PC-3 (cell line): ENCODE measurements around the gene SARM1. TPM values are rescaled to one million over a fixed set of nuclear protein-coding genes. Genes with fewer than 3 reads are reported as not detected.

ENCODE experiments used
- ATAC-seq: fragments of 200-7000 bp; cut with Tn5 transposase; 2 replicates; pipeline ENCODE4 v1.9.1; 2020; ENCODE audit warnings: mild to moderate bottlenecking, moderate library complexity
- BruUV-seq: library from RNA; stranded (reverse); fragments of 400-500 nt; replicated peaks from 2 replicates; lab custom pipeline; 2021; lab: Mats Ljungman, UMichigan
- CTCF ChIA-PET: fragments of 300-600 bp; sonication (Branson Sonifier 250); formaldehyde crosslinking; loops from one replicate; lab custom pipeline; 2022; ENCODE audit warnings: antibody characterized with exemption; lab: Charles Lee
- POLR2A ChIA-PET: fragments of 300-600 bp; sonication (Branson Sonifier 250); formaldehyde crosslinking; loops from one replicate; lab custom pipeline; 2022; ENCODE audit warnings: antibody characterized with exemption; ENCODE audit not compliant: unreplicated experiment; lab: Charles Lee
- DNase-seq: peaks from one replicate; pipeline ENCODE4 v3.0.0-alpha.2; 2015
- H2AFZ ChIP-seq: fragments of 300-600 bp; sonication (generic); 2 replicates; pipeline ENCODE4 v1.6.0; 2016; ENCODE audit warnings: antibody characterized with exemption, low read length
- H3F3A ChIP-seq: fragments of 300-600 bp; sonication (generic); one replicate; pipeline ENCODE4 v1.6.0; 2017; ENCODE audit warnings: antibody characterized with exemption, low read length, control low read depth, mild to moderate bottlenecking; ENCODE audit not compliant: unreplicated experiment
- H3K27ac ChIP-seq: fragments of 300-600 bp; sonication (generic); 2 replicates; pipeline ENCODE4 v1.5.1; 2016; ENCODE audit warnings: mild to moderate bottlenecking, low read length
- H3K27me3 ChIP-seq: fragments of 300-600 bp; sonication (generic); 2 replicates; pipeline ENCODE4 v1.6.1; 2016; ENCODE audit warnings: low read length, mixed read lengths
- H3K36me3 ChIP-seq: fragments of 300-600 bp; sonication (generic); 2 replicates; pipeline ENCODE4 v1.6.1; 2016; ENCODE audit warnings: low read depth, mixed run types, low read length, mixed read lengths
- H3K4me1 ChIP-seq: fragments of 300-600 bp; sonication (generic); 2 replicates; pipeline ENCODE4 v1.5.1; 2016; ENCODE audit warnings: low read length; ENCODE audit not compliant: insufficient read depth
- H3K4me2 ChIP-seq: fragments of 300-600 bp; sonication (generic); 2 replicates; pipeline ENCODE4 v1.6.0; 2016; ENCODE audit warnings: low read length
- H3K4me3 ChIP-seq: fragments of 300-600 bp; sonication (generic); 2 replicates; pipeline ENCODE4 v1.5.1; 2016; ENCODE audit warnings: mild to moderate bottlenecking, low read length, mixed read lengths
- H3K79me2 ChIP-seq: fragments of 300-600 bp; sonication (generic); 2 replicates; pipeline ENCODE4 v1.6.1; 2017; ENCODE audit warnings: low read length, mixed read lengths
- H3K9ac ChIP-seq: fragments of 300-600 bp; sonication (generic); 2 replicates; pipeline ENCODE4 v1.6.0; 2016; ENCODE audit warnings: mild to moderate bottlenecking, low read length
- H3K9me2 ChIP-seq: fragments of 300-600 bp; sonication (generic); replicated peaks from 2 replicates; pipeline ENCODE4 v1.6.1; 2016; ENCODE audit warnings: mixed run types, low read length, mixed read lengths
- H3K9me3 ChIP-seq: fragments of 300-600 bp; sonication (generic); 2 replicates; pipeline ENCODE4 v1.6.1; 2016; ENCODE audit warnings: low read length, mixed read lengths
- H4K20me1 ChIP-seq: fragments of 300-600 bp; sonication (generic); 2 replicates; pipeline ENCODE4 v1.6.1; 2016; ENCODE audit warnings: low read length, mixed read lengths
- CTCF ChIP-seq: fragments of 300-600 bp; sonication (generic); conservative IDR thresholded peaks from 2 replicates; pipeline ENCODE4 v1.5.1; 2017; ENCODE audit warnings: antibody characterized with exemption, low read depth, mild to moderate bottlenecking, low read length
- EZH2 ChIP-seq: fragments of 300-600 bp; sonication (generic); IDR thresholded peaks from one replicate; pipeline ENCODE4 v1.6.1; 2017; ENCODE audit warnings: antibody characterized with exemption, mild to moderate bottlenecking, low read length; ENCODE audit not compliant: unreplicated experiment
- EZH2phosphoT487 ChIP-seq: fragments of 300-600 bp; sonication (generic); IDR thresholded peaks from 2 replicates; pipeline ENCODE4 v1.6.1; 2018; ENCODE audit warnings: mild to moderate bottlenecking, antibody characterized with exemption, low read length, borderline replicate concordance
- intact Hi-C: fragments of 100-400 bp; cut with micrococcal nuclease; formaldehyde crosslinking; loops from 2 replicates; pipeline ENCODE4 v1.9.0; 2023
- total RNA-seq: library from RNA; depleted of rRNA; stranded (reverse); fragments of >200 nt; gene quantifications from 2 replicates; pipeline ENCODE4 v1.2.3, GENCODE V29; 2014

Gene SARM1
- total RNA-seq, 1 experiment from 2014 or later = 6.7 TPM

GRCh38 chr17:28340374-28340773, 31.1 kb upstream of the SARM1 start:
- Histone ChIP-seq H3K9me2 (no peaks in the 10 kb centered on the region), H3K9ac (no peak overlapping the region), H3K4me3 (no peak overlapping the region), H3K79me2 (peaks cover 38% of the 10 kb centered on the region), H3K36me3 (peaks cover 4% of the 10 kb centered on the region; the same call in 1 of the 2 replicates), H4K20me1 (0 out of 2 replicates have a peak, but pooled peaks cover 6% of the 10 kb centered on the region), H2AFZ (no peak overlapping the region), H3K27me3 (no peaks in the 10 kb centered on the region), H3K4me1 (peaks cover 17% of the 10 kb centered on the region), H3K27ac (no peak overlapping the region), H3K4me2 (no peak overlapping the region), H3K9me3 (no peaks in the 10 kb centered on the region), H3F3A (no peaks in the 10 kb centered on the region)
- no peak for ATAC-seq
- TF ChIP-seq EZH2 (no peak), CTCF (no peak), EZH2phosphoT487 (no peak)
- BruUV-seq = no TSS peak
- intact Hi-C loops = no loop called here
- POLR2A ChIA-PET = no interaction called here
- CTCF ChIA-PET = no interaction called here
- DNase-seq = no peak

GRCh38 chr17:28341516-28341915, 30.0 kb upstream of the SARM1 start:
- H3K9me2 ChIP-seq = no peaks in the 10 kb centered on the region
- CTCF ChIA-PET = no interaction called here
- peaks cover 1% of the 10 kb centered on the region for H3F3A ChIP-seq
- no peaks in the 10 kb centered on the region for H3K9me3 ChIP-seq
- intact Hi-C loops = no loop called here
- no peak for TF ChIP-seq CTCF
- TF ChIP-seq EZH2phosphoT487 = no peak
- TF ChIP-seq EZH2 = no peak
- H4K20me1 ChIP-seq = 0 out of 2 replicates have a peak, but pooled peaks cover 6% of the 10 kb centered on the region
- peaks cover 29% of the 10 kb centered on the region for H3K79me2 ChIP-seq
- no peak overlapping the region for H3K27ac ChIP-seq
- no peak overlapping the region for H3K4me3 ChIP-seq
- H3K27me3 ChIP-seq = no peaks in the 10 kb centered on the region
- no TSS peak for BruUV-seq
- no peak overlapping the region for H3K4me2 ChIP-seq
- DNase-seq = no peak
- no peak for ATAC-seq
- POLR2A ChIA-PET = no interaction called here
- peaks cover 10% of the 10 kb centered on the region; the same call in 1 of the 2 replicates for H3K36me3 ChIP-seq
- H3K4me1 ChIP-seq = peaks cover 27% of the 10 kb centered on the region
- no peak overlapping the region for H2AFZ ChIP-seq
- H3K9ac ChIP-seq = no peak overlapping the region

DNA sequence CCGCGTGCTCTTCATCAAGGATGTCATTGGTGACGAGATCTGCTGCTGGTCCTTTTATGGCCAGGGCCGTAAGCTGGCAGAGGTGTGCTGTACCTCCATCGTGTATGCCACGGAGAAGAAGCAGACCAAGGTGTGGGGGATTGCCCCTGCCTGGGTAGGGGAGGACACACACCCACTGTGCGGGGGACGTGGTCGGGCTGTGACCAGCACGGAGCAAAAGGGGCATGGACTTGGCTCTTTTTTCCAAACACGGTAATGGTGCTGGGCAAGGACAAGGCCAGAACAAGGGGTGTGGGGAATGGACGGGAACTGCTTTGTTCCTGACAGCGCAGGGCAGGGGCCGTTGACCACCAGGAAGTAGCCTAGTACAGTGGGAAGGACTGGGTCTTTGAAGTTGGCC, 29.2 kb upstream of the SARM1 start:
- H3F3A ChIP-seq = peaks cover 6% of the 10 kb centered on the region
- no peak overlapping the region for H3K27ac ChIP-seq
- H3K4me1 ChIP-seq = peaks cover 26% of the 10 kb centered on the region
- no peak overlapping the region for H2AFZ ChIP-seq
- CTCF ChIA-PET = no interaction called here
- H3K4me3 ChIP-seq = no peak overlapping the region
- no peaks in the 10 kb centered on the region for H4K20me1 ChIP-seq
- POLR2A ChIA-PET = no interaction called here
- peaks cover 10% of the 10 kb centered on the region; the same call in 1 of the 2 replicates for H3K36me3 ChIP-seq
- no peak overlapping the region for H3K4me2 ChIP-seq
- no peak for ATAC-seq
- BruUV-seq = no TSS peak
- no peaks in the 10 kb centered on the region for H3K9me2 ChIP-seq
- TF ChIP-seq EZH2 (no peak), CTCF (no peak), EZH2phosphoT487 (no peak)
- intact Hi-C loops = no loop called here
- DNase-seq = no peak
- H3K27me3 ChIP-seq = no peaks in the 10 kb centered on the region
- no peaks in the 10 kb centered on the region for H3K9me3 ChIP-seq
- peaks cover 21% of the 10 kb centered on the region for H3K79me2 ChIP-seq
- no peak overlapping the region for H3K9ac ChIP-seq
